ENCODE data around the gene EGLN1. TPM values are rescaled to one million over a fixed set of nuclear protein-coding genes. Genes with fewer than 3 reads are reported as not detected.

EGLN1 gene
- total RNA-seq, 1 donor from 2014 or later: 19.9 TPM

GRCh38 chr1:231404318-231404717 is 17.8 kb downstream of the EGLN1 start:
- Mint-ChIP-seq H3K4me1 (ENCODE audit: low read depth) (peaks cover 1% of the 10 kb centered on the region), H3K36me3 (ENCODE audit: insufficient read depth) (no peaks in the 10 kb centered on the region)

GRCh38 chr1:231401478-231401877 is 20.6 kb downstream of the EGLN1 start:
- no peak overlapping the region for H3K27ac Mint-ChIP-seq
- no peaks in the 10 kb centered on the region for H3K36me3 Mint-ChIP-seq (ENCODE audit: insufficient read depth)
- no peak overlapping the region for H3K4me3 Mint-ChIP-seq (ENCODE audit: low read depth)
- H3K27me3 Mint-ChIP-seq: no peaks in the 10 kb centered on the region
- no peak for TF ChIP-seq CTCF (IDR thresholded peaks at IDR 0.05; ENCODE audit: unreplicated experiment)
- H3K4me1 Mint-ChIP-seq (ENCODE audit: low read depth): peaks cover 1% of the 10 kb centered on the region
- no peak for DNase-seq (ENCODE audit: low spot score, unreplicated experiment)
- no peaks in the 10 kb centered on the region for H3K9me3 Mint-ChIP-seq (ENCODE audit: low read depth)

More at GRCh38 chr1:231404318-231404717, 17.8 kb downstream of the EGLN1 start:
- Mint-ChIP-seq H3K27me3 (no peaks in the 10 kb centered on the region), H3K4me3 (ENCODE audit: low read depth) (no peak overlapping the region), H3K9me3 (ENCODE audit: low read depth) (no peaks in the 10 kb centered on the region), H3K27ac (no peak overlapping the region)
- TF ChIP-seq CTCF (IDR thresholded peaks at IDR 0.05; ENCODE audit: unreplicated experiment): no peak
- DNase-seq (ENCODE audit: low spot score, unreplicated experiment): no peak

- TF ChIP-seq CTCF (IDR thresholded peaks at IDR 0.05; ENCODE audit: unreplicated experiment): no peak
- no peaks in the 10 kb centered on the region for H3K9me3 Mint-ChIP-seq (ENCODE audit: low read depth)
- no peak overlapping the region for H3K27ac Mint-ChIP-seq
- H3K27me3 Mint-ChIP-seq: no peaks in the 10 kb centered on the region
- peaks cover 18% of the 10 kb centered on the region for H3K4me1 Mint-ChIP-seq (ENCODE audit: low read depth)
- no peak for DNase-seq (ENCODE audit: low spot score, unreplicated experiment)
- H3K36me3 Mint-ChIP-seq (ENCODE audit: insufficient read depth): no peaks in the 10 kb centered on the region
- H3K4me3 Mint-ChIP-seq (ENCODE audit: low read depth): no peak overlapping the region
These were observed 24.0 kb downstream of the EGLN1 start for GRCh38 chr1:231397886-231398671.

- no peak for DNase-seq (ENCODE audit: low spot score, unreplicated experiment)
- Mint-ChIP-seq H3K9me3 (ENCODE audit: low read depth) (no peaks in the 10 kb centered on the region), H3K27me3 (no peaks in the 10 kb centered on the region), H3K4me3 (ENCODE audit: low read depth) (no peak overlapping the region), H3K36me3 (ENCODE audit: insufficient read depth) (no peaks in the 10 kb centered on the region), H3K4me1 (ENCODE audit: low read depth) (peaks cover 18% of the 10 kb centered on the region), H3K27ac (no peak overlapping the region)
- TF ChIP-seq CTCF (IDR thresholded peaks at IDR 0.05; ENCODE audit: unreplicated experiment): no peak
These were observed 25.4 kb downstream of the EGLN1 start for GRCh38 chr1:231396643-231397042.

GRCh38 chr1:231395998-231396390 is 26.1 kb downstream of the EGLN1 start:
- DNase-seq (ENCODE audit: low spot score, unreplicated experiment): no peak
- Mint-ChIP-seq H3K9me3 (ENCODE audit: low read depth) (no peaks in the 10 kb centered on the region), H3K4me1 (ENCODE audit: low read depth) (peaks cover 18% of the 10 kb centered on the region), H3K36me3 (ENCODE audit: insufficient read depth) (no peaks in the 10 kb centered on the region), H3K27me3 (no peaks in the 10 kb centered on the region), H3K27ac (peak overlapping the region; percentile 85), H3K4me3 (ENCODE audit: low read depth) (no peak overlapping the region)
- no peak for TF ChIP-seq CTCF (IDR thresholded peaks at IDR 0.05; ENCODE audit: unreplicated experiment)

Measured in progenitor cell of endocrine pancreas (in vitro differentiated cells).